ENCODE results near the gene KIF6.
A peak's percentile ranks its signal among the peaks of the same experiment; 100 is the strongest.
"Not testable (repeated sequence)": the region's sequence is repeated elsewhere in the genome, so short reads cannot be mapped to it uniquely, and the experiment has no call there.

The KIF6 gene

DNA sequence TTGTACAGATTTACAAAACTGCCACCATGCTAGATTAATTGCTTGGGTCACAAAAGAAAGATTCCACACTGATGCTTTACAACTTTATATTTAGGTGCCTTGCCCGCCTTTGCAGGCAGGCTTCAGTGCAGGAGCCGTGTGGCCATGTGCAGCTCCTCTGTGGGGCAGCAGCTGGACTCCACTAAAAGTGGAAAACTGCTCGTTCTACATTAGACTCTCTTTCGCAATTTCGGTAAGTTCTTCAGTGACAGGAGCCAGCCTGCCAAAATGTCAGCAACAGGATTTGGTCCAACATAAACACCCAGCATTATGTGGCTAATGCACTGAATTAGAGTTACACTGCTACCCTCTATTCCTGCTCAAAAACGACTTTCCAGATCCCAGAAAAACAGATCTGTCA lies 228.3 kb downstream of the KIF6 start:
- no peak for DNase-seq (ENCODE audit: low read depth in 2 of 2)

DNA sequence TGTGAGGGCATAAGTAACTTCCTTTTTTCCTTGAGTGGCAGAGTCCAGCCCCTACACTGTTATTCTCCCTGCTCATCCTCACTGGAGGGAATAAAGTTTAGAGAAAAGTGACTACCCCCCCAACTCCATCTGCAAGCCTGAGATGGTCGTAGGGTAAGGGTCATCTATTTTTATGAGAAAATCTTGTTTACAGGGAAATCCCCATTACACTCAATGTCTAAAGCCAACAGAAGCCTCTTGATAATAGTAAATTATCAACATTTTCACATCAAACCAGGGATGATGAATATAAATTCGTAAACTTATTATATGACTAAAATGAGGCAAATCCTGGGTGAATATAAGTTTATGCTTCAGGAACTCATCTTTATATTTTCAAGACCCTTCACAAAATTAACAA lies 228.8 kb downstream of the KIF6 start:
- DNase-seq (ENCODE audit: low read depth in 2 of 2), result no peak

- no peak for DNase-seq (ENCODE audit: low read depth in 2 of 2)
Measured at GRCh38 chr6:39495640-39496039, 229.6 kb downstream of the KIF6 start.

GRCh38 chr6:39494998-39495397 lies 230.2 kb downstream of the KIF6 start:
- DNase-seq (ENCODE audit: low read depth in 2 of 2), result no peak

DNA sequence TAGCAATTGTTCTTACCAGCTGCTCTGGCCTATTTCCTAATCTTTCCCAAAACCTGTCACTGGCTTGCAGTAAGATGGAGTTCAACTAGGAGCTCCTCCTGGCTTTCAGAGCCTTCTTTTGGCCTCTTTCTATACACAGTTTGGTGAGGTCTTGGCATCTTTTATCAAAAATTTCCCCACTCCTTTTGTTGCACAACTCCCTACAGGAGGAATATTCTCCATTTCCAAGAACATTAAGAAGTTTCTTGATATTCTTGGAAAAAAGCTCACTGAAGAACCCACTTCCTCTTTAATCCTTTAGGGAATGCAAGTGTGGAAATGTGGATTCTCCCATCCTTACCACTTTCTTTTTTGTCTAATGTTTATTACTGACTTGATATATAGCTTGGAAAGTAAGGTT lies 231.4 kb downstream of the KIF6 start:
- DNase-seq (ENCODE audit: low read depth in 2 of 2), result no peak

GRCh38 chr6:39493174-39493573 lies 232.0 kb downstream of the KIF6 start:
- no peak for DNase-seq (ENCODE audit: low read depth in 2 of 2)

DNA sequence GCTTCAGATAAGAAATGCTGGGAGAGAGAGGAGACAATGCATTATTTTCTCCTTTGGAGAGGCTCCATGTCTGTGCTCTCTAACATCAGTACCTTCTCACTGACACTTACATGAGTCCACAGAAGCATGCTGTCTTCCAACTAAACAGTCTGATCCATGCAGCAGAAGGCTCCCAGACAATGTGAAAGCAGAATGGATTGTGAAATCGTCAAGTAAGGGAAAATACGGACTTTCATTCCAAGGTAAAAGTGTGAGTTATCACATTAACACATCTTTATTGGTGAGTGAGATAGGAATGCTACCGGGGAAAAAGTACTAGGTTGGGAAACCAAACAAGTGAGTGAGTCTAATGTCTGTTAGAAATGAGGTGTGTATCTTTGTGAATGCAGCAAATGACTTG lies 235.1 kb downstream of the KIF6 start:
- DNase-seq (ENCODE audit: low read depth in 2 of 2), result no peak

DNA sequence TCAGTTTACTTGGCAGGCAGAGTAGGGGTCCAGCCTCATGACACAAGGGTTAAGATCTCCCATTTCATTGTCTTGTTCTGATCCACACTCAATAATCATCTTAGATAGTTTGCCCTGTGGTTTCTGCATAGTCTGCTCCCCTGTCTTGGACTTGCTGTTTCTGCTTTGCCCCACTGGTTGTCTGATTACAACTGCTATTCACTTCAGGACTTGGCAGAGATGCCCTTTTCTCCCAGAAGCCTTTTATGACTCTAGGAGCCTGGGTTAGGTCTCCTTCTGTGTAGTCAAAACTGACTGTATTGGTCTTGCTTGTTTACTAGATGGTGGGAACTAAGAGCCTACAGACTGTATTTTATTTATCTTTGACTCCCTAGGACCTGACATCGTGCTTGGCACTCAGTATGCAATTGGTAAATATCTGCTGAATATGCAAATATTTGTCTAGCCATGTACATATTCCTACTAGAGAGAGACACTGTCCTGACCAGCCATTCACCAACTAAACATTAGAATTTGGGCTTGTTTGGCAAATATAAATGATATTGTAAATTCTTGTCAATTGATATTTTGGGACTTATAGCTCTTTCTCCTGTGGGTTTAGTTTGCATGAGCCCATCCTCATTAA lies 236.8 kb downstream of the KIF6 start:
- no peak for DNase-seq (ENCODE audit: low read depth in 2 of 2)

GRCh38 chr6:39484276-39484675 lies 240.9 kb downstream of the KIF6 start:
- DNase-seq (ENCODE audit: low read depth in 2 of 2), result no peak

GRCh38 chr6:39479819-39480218 lies 245.4 kb downstream of the KIF6 start:
- not testable (repeated sequence) for DNase-seq (ENCODE audit: low read depth in 2 of 2)

DNA sequence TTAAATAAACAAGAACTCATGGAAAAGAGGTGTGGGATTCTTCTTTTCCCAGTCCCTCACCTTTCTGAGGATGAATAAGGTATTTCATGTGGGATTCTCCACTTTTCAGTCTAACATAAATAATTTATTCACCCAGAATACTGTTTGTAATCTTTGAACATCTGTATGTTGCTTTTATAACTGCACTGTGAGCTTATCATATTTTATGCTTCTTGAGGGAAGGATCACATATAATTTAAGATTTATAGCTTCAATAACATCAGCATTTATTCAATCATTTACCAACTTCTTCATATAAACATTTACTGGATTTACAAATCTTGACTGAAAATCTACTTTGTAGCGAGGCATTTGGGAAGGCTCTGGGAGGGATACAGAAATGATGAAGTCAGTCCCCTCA lies 248.5 kb downstream of the KIF6 start:
- DNase-seq (ENCODE audit: low read depth in 2 of 2), result no peak

GRCh38 chr6:39476151-39476550 lies 249.1 kb downstream of the KIF6 start:
- no peak for DNase-seq (ENCODE audit: low read depth in 2 of 2)

- DNase-seq (ENCODE audit: low read depth in 2 of 2), result no peak
Measured at GRCh38 chr6:39471954-39472659, 253.1 kb downstream of the KIF6 start.

GRCh38 chr6:39470506-39470905 lies 254.7 kb downstream of the KIF6 start:
- DNase-seq (ENCODE audit: low read depth in 2 of 2), result no peak

GRCh38 chr6:39468385-39468784 lies 256.8 kb downstream of the KIF6 start:
- DNase-seq (ENCODE audit: low read depth in 2 of 2), result no peak

DNA sequence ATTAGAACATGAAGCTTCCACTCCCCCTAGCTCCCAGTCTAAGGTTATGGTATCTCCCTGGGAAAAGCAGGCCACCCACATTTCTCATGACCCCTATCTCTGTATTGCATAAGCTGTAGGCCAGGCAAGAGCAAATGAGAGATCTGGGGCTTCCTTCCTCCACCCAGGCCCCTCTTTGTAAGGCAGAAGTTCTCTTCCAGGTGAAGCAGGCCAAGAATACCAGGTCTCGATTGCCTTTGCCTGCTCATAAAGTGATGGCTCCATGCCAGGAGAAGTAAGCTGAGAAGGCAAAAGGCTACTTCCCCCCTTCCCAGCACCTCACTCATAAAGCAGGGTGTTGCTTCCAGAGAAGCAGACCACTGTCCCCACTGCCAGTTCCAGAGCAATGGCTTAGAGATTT lies 258.6 kb downstream of the KIF6 start:
- DNase-seq (ENCODE audit: low read depth in 2 of 2), result no peak

GRCh38 chr6:39465539-39465938 lies 259.7 kb downstream of the KIF6 start:
- DNase-seq (ENCODE audit: low read depth in 2 of 2), result no peak

- no peak for DNase-seq (ENCODE audit: low read depth in 2 of 2)
Measured at GRCh38 chr6:39464067-39464466, 261.1 kb downstream of the KIF6 start.

DNA sequence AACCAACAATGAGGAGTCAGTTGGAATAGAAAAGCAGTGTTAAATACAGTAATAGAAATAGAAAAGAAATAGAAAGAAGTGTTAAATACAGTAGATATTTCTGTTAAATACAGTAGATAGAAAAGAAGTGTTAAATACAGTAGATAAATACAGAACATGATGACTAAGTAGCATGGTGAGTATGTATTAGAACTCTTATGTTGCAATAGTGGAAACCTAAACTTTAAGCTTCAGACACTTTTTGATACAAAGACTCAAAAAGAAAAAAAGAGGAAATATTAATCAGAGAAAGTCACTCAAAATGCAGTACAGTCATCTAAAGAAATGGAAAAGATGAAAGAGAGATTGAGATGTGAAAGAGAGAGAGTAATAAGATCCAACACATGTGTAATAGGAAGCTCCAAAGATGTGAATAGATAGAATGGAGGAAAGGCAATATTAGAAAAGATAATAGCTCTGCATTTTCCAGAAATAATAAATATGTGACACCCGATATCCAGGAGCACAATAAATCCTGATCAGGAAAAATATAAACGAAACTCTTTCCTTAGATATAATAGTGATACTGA lies 271.2 kb downstream of the KIF6 start:
- DNase-seq (ENCODE audit: low read depth in 2 of 2), result no peak

- DNase-seq (ENCODE audit: low read depth in 2 of 2), result no peak
Measured at GRCh38 chr6:39453241-39453640, 272.0 kb downstream of the KIF6 start.

DNA sequence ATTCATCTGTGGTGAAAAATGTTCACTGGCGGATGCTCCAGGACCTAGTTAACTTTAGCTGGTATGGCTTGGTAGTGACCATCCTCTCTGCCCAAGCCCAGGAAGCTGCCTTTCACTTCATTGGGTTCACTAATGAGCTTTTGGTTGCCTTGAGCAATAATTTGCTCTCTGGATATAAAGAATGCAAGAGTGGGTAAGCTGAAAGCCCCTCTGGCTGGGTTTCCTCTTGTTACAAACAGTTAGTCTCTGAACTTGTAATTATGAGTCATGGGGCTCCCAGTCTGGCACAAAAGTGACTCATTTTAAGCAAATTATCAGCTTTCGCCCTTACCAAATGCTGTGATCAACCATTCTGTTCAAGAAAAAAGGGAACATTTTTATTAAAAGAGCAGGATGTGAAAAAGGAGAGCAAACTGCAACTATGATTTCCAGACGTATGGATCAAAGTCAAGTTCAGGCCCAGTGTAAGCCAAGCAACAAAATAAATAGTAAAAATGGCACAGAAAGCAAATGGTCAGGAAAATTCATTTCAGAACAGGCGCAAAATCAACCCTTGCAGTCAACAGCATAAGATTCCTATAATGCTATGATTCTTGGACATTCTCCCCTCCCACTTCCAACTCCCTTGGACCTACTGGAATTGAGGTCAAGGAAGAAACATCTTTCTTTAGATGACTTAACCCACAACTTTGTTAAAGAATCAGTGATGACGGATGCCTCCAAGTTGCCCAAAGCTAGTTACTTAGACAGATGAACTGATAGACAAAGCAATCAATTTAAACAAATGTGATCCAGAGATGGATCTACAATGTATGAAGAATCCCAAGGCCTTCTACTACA lies 272.7 kb downstream of the KIF6 start:
- DNase-seq (ENCODE audit: low read depth in 2 of 2), result no peak

DNA sequence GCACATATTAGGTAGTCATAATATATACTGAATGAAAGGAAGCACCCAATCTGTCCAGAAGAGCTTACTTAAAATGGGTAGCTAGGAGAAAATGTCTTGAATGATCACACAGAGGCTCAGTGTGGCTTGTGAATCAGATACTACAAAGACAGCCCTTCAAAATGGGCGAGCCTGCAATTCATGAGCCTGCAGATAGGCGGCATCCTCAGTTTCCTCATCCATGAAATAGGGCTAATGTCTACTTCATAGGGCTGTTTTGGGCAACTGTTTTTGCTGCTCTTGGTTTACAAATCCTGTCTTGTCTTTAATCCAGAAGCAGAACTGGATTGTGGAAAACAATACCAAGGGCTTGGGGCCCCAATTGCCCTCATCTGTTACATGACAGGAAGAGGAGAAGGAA lies 273.4 kb downstream of the KIF6 start:
- DNase-seq (ENCODE audit: low read depth in 2 of 2), result peak in 1 of 2 donors; percentile 4

DNA sequence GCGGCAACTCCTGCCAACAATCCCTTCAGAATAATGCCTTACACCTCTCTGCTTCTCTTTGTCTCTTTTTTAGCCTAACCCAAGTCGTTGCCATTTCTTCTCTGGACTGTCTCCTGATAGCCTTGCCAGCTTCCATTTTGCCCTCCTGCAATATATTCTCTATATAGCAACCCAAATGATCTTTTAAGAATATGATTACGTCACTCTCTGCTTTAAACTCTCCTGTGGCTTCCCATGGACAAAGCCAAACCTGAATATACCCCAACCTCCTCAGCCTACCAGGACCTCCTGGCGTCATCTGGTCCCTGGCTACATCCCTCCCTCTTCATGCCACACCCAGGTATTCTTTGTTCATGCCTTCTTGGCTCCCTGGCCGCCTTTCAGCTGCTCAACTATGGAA lies 276.2 kb downstream of the KIF6 start:
- DNase-seq (ENCODE audit: low read depth in 2 of 2), result no peak

All from activated CD4-positive, alpha-beta T cell treated with anti-CD3 and anti-CD28 coated beads for 24 hours (primary cell).